ENCODE measurements around the gene CCNYL1.

Gene CCNYL1

DNA sequence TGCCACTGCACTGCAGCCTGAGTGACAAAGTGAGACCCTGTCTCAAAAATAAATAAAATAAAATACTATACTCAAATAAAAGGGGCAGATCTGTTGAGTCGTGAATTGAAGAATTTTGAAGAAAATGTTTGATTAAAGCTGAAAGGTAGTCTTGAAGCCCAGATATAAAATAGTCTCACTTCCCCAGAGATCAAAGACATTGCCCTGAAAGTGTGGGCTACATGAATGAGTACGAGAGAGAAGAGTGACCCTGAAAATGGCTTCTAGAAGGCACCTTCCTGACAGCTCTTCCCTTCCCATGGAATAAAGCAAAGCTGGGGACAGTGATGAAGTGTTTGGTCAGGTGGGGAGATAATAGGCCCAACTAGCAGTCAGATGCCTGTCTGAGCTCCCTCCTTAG, 72.1 kb downstream of the CCNYL1 start:
- in situ Hi-C loops (cut with HindIII; ENCODE audit: low sequenced_read_pairs), result no loop called here

- in situ Hi-C loops (cut with HindIII; ENCODE audit: low sequenced_read_pairs), result no loop called here
These were observed 73.5 kb downstream of the CCNYL1 start for GRCh38 chr2:207784898-207785297.

DNA sequence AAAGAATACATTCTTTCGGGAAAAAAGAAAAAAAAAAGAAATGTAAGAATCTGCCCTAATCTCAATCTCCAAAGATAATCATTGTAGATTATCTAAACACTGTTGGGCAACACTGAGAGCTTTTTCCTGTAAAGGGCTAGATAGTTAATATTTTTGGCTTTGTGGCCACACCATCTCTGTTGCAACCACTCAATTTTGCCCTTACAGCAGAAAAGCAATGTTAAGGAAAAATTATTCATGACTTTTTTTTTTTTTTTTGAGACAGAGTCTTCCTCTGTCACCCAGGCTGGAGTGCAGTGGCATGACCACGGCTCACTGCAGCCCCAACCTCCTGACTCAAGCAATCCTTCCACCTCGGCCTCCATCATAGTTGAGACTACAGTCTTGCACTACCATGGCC, 75.6 kb downstream of the CCNYL1 start:
- in situ Hi-C loops (cut with HindIII; ENCODE audit: low sequenced_read_pairs), result no loop called here

DNA sequence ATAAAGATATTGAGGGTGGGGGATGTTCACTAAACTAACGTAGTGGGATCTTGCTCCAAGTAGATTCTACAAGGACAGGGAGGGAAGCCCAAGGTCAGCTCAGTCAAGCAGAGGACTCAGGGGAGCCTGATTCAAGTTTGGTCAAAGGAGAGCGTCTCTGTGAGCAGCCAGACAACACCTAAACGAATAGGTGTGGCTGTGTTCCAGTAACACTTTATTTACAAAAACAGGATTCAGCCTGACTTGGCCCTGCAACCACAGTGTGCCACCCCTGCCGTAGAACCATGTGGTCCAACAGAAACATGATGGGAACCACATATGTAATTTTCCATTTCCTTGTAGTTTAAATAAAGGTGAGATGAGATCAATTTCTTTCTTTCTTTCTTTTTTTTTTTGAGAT, 76.4 kb downstream of the CCNYL1 start:
- in situ Hi-C loops (cut with HindIII; ENCODE audit: low sequenced_read_pairs), result no loop called here

- in situ Hi-C loops (cut with HindIII; ENCODE audit: low sequenced_read_pairs), result no loop called here
These were observed 79.5 kb downstream of the CCNYL1 start for GRCh38 chr2:207790898-207791297.

DNA sequence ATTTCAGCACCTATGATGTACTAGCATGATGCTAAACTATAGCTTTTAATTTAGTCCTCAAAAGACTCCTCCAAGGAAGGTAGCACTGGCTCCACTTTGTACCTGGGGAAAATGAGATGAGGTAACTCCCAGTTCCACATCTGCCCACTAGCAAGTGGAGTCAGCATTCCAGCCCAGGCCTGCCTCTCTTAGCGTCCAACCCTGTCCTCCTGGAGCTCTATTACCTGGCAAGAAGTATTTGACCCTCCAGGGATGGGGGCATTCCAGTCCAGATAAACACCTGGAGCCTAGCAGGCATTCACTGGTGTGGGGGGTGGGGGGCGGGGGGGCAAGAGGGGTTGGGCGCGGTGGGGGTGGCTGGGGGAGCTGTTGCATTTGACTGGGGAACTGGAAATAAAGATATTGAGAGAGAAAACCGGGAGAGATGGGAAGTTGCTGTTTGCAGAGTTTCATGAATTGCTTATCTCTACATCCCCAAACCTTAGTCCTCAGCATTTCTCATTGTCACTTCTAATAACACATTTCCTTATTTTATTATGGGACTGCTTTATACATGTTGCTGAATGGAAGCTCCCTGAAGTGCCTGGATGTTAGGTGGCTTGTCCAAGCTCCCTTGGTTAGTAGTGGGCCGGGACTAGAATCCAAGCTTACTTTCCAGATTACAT, 80.3 kb downstream of the CCNYL1 start:
- in situ Hi-C loops (cut with HindIII; ENCODE audit: low sequenced_read_pairs), result no loop called here

DNA sequence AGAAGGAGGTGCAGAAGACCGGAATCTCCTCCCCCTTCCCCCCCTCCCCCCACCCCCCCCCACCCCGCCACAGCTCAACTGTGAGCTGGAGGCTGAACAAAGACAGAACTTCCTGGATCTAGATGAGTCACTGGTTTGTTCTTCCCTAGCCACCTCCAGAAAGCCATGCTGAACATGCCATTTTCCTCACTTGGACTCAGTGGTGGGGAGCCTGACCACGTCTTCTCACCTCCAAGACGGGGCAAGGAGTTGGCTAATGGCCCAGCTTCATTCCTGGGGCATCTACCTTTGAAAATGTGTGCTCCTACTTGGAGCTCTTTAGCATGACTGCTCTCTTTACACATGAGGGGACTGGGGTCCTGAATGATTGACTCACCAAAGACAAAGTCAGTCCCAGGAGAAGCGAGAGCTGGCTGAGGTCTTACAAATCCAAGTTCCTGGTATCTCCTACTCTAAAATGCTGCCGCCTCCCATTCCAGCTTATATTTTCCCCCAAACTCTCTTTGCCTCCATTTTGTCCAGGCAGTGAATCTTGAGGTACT, 80.9 kb downstream of the CCNYL1 start:
- in situ Hi-C loops (cut with HindIII; ENCODE audit: low sequenced_read_pairs), result no loop called here

- in situ Hi-C loops (cut with HindIII; ENCODE audit: low sequenced_read_pairs), result no loop called here
These were observed 85.3 kb downstream of the CCNYL1 start for GRCh38 chr2:207796585-207797350.

DNA sequence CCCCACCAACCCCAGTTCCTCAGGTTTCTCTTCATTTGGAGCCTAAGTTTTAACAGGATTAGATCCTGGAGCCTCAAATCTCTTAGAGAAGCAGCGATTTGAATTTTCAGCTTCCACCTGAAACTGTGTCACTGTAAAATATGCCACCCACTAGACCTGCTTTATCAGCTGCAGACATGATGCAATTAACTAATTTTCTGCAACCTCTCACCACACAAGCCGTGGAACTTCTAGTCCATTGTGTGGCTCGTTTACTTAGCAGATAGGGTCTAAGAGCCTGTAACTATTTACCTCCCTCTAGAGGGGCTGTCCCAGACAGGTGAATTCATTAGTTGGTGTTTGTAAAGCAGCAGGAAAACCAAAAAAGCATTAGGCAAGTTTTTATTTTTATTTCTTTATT, 89.8 kb downstream of the CCNYL1 start:
- in situ Hi-C loops (cut with HindIII; ENCODE audit: low sequenced_read_pairs), result no loop called here

- in situ Hi-C loops (cut with HindIII; ENCODE audit: low sequenced_read_pairs), result no loop called here
These were observed 91.2 kb downstream of the CCNYL1 start for GRCh38 chr2:207802650-207803049.
